IMR-90 (cell line): ENCODE results near the gene KCNN3. TPM values are rescaled to one million over a fixed set of nuclear protein-coding genes. Genes with fewer than 3 reads are reported as not detected.

Experiments used
- ATAC-seq: fragments of 200-7000 bp; cut with Tn5 transposase; 2 replicates; pipeline ENCODE4 v1.9.1; 2020; ENCODE audit warnings: low read depth, mild to moderate bottlenecking, moderate library complexity
- BruUV-seq: library from RNA; stranded (reverse); fragments of 400-500 nt; replicated peaks from 2 replicates; lab custom pipeline; 2021; lab: Mats Ljungman, UMichigan
- CTCF ChIA-PET: fragments of 300-600 bp; formaldehyde crosslinking; extraction: SDS; loops from one replicate; lab custom pipeline; 2021; ENCODE audit warnings: antibody characterized with exemption; lab: Yijun Ruan, JAX
- POLR2A ChIA-PET: fragments of 300-600 bp; sonication (Branson Sonifier 250); formaldehyde crosslinking; loops from one replicate; lab custom pipeline; 2022; ENCODE audit warnings: antibody characterized with exemption; ENCODE audit not compliant: unreplicated experiment; lab: Charles Lee
- DNase-seq: peaks from one replicate; pipeline ENCODE4 v3.0.0; 2013
- H2AFZ ChIP-seq: replicated peaks from 2 replicates; pipeline ENCODE3; 2013; ENCODE audit warnings: low read length, mild to moderate bottlenecking; ENCODE audit not compliant: poor library complexity
- H2AK5ac ChIP-seq: 2 replicates; pipeline ENCODE4 v1.6.1; 2013; ENCODE audit warnings: low read depth, low read length, inconsistent platforms
- H2AK9ac ChIP-seq: replicated peaks from 2 replicates; pipeline ENCODE3; 2013; ENCODE audit warnings: mild to moderate bottlenecking, low read depth, low read length, moderate library complexity; ENCODE audit not compliant: poor library complexity
- H2BK120ac ChIP-seq: 2 replicates; pipeline ENCODE4 v1.6.1; 2013; ENCODE audit warnings: low read depth, low read length, inconsistent platforms
- H2BK15ac ChIP-seq: 3 replicates; pipeline ENCODE4 v1.6.1; 2013; ENCODE audit warnings: low read depth, low read length, inconsistent platforms
- H2BK20ac ChIP-seq: 2 replicates; pipeline ENCODE4 v1.6.1; 2013; ENCODE audit warnings: low read depth, mild to moderate bottlenecking, inconsistent platforms, low read length, moderate library complexity
- H2BK5ac ChIP-seq: 2 replicates; pipeline ENCODE4 v1.6.1; 2013; ENCODE audit warnings: mild to moderate bottlenecking, low read depth, low read length, inconsistent platforms; ENCODE audit not compliant: poor library complexity, severe bottlenecking
- H3K14ac ChIP-seq: replicated peaks from 2 replicates; pipeline ENCODE4 v1.6.1; 2013; ENCODE audit warnings: low read depth, low read length, inconsistent platforms
- H3K18ac ChIP-seq: 2 replicates; pipeline ENCODE4 v1.6.1; 2013; ENCODE audit warnings: low read depth, low read length, control low read depth
- H3K23ac ChIP-seq: 2 replicates; pipeline ENCODE4 v1.6.1; 2013; ENCODE audit warnings: low read depth, low read length, inconsistent platforms
- H3K27ac ChIP-seq: 2 replicates; pipeline ENCODE4 v1.5.1; 2013; ENCODE audit warnings: mild to moderate bottlenecking, control low read depth, low read length; ENCODE audit not compliant: insufficient read depth
- H3K27me3 ChIP-seq: 2 replicates; pipeline ENCODE4 v1.6.1; 2013; ENCODE audit warnings: low read length; ENCODE audit not compliant: control insufficient read depth, insufficient read depth
- H3K36me3 ChIP-seq: 2 replicates; pipeline ENCODE4 v1.6.1; 2013; ENCODE audit warnings: low read length, mixed read lengths; ENCODE audit not compliant: control insufficient read depth, insufficient read depth
- H3K4ac ChIP-seq: 2 replicates; pipeline ENCODE4 v1.6.1; 2013; ENCODE audit warnings: low read depth, low read length, inconsistent platforms
- H3K4me1 ChIP-seq: 2 replicates; pipeline ENCODE4 v1.6.1; 2013; ENCODE audit warnings: low read length, mixed read lengths; ENCODE audit not compliant: control insufficient read depth, insufficient read depth
- H3K4me2 ChIP-seq: 2 replicates; pipeline ENCODE4 v1.6.1; 2013; ENCODE audit warnings: low read depth, mild to moderate bottlenecking, control low read depth, low read length, moderate library complexity
- H3K4me3 ChIP-seq: 2 replicates; pipeline ENCODE4 v1.5.1; 2013; ENCODE audit warnings: low read depth, mild to moderate bottlenecking, control low read depth, low read length, moderate library complexity; ENCODE audit not compliant: insufficient read depth
- H3K56ac ChIP-seq: 2 replicates; pipeline ENCODE4 v1.6.1; 2013; ENCODE audit warnings: low read length, inconsistent platforms; ENCODE audit not compliant: insufficient read depth; ENCODE audit errors: extremely low read depth
- H3K79me1 ChIP-seq, 2 experiments: 2 replicates each; pipeline ENCODE4 v1.6.1; 2013; ENCODE audit warnings: low read length in 2 of 2, inconsistent platforms in 1 of 2, low read depth in 1 of 2
- H3K9ac ChIP-seq: 2 replicates; pipeline ENCODE4 v1.6.1; 2013; ENCODE audit warnings: low read depth, low read length, control low read depth
- H3K9me1 ChIP-seq: 2 replicates; pipeline ENCODE4 v1.6.1; 2013; ENCODE audit warnings: low read length, inconsistent platforms; ENCODE audit not compliant: insufficient read depth
- H3K9me3 ChIP-seq: 2 replicates; pipeline ENCODE4 v1.6.1; 2013; ENCODE audit warnings: low read length; ENCODE audit not compliant: control insufficient read depth, insufficient read depth
- H4K20me1 ChIP-seq: 2 replicates; pipeline ENCODE4 v1.6.1; 2013; ENCODE audit warnings: low read length, inconsistent platforms; ENCODE audit not compliant: insufficient read depth
- H4K5ac ChIP-seq: 2 replicates; pipeline ENCODE4 v1.6.1; 2013; ENCODE audit warnings: mild to moderate bottlenecking, low read depth, low read length, control low read depth
- H4K8ac ChIP-seq, 2 experiments: 2 replicates each; pipeline ENCODE4 v1.6.1; 2013; ENCODE audit warnings: low read depth in 2 of 2, low read length in 2 of 2, control low read depth in 1 of 2, inconsistent platforms in 1 of 2
- H4K91ac ChIP-seq: 2 replicates; pipeline ENCODE4 v1.6.1; 2013; ENCODE audit warnings: low read depth, low read length, inconsistent platforms; ENCODE audit not compliant: insufficient read depth
- BHLHE40 ChIP-seq: fragments of 150-350 bp; IDR thresholded peaks from 2 replicates; pipeline ENCODE4 v1.6.1; 2016; ENCODE audit warnings: mild to moderate bottlenecking, low read depth, low read length
- CEBPB ChIP-seq: IDR thresholded peaks from 2 replicates; pipeline ENCODE4 v1.6.1; 2012; ENCODE audit warnings: low read depth, low read length, improper control_type of control experiment
- CHD1 ChIP-seq: IDR thresholded peaks from 2 replicates; pipeline ENCODE4 v1.6.1; 2012; ENCODE audit warnings: low read depth, low read length, improper control_type of control experiment
- CTCF ChIP-seq: conservative IDR thresholded peaks from 2 replicates; pipeline ENCODE4 v1.5.1; 2012; ENCODE audit warnings: mild to moderate bottlenecking, low read depth, low read length, improper control_type of control experiment
- ELK1 ChIP-seq: fragments of 150-350 bp; IDR thresholded peaks from 2 replicates; pipeline ENCODE4 v1.6.1; 2016; ENCODE audit warnings: low read depth, mild to moderate bottlenecking, low read length, moderate library complexity, borderline replicate concordance
- FOS ChIP-seq: fragments of 150-350 bp; IDR thresholded peaks from 2 replicates; pipeline ENCODE4 v1.6.1; 2016; ENCODE audit warnings: low read depth, low read length
- MAFK ChIP-seq: IDR thresholded peaks from 2 replicates; pipeline ENCODE4 v1.6.1; 2012; ENCODE audit warnings: low read depth, low read length, improper control_type of control experiment
- MAZ ChIP-seq: IDR thresholded peaks from 2 replicates; pipeline ENCODE4 v1.6.1; 2012; ENCODE audit warnings: low read depth, mild to moderate bottlenecking, low read length, improper control_type of control experiment, moderate library complexity, borderline replicate concordance
- MXI1 ChIP-seq: IDR thresholded peaks from 2 replicates; pipeline ENCODE4 v1.6.1; 2012; ENCODE audit warnings: low read depth, mild to moderate bottlenecking, low read length, moderate library complexity, borderline replicate concordance
- NFE2L2 ChIP-seq: fragments of 150-350 bp; IDR thresholded peaks from 2 replicates; pipeline ENCODE4 v1.6.1; 2016; ENCODE audit warnings: low read depth, mild to moderate bottlenecking, low read length
- POLR2A ChIP-seq: IDR thresholded peaks from 2 replicates; pipeline ENCODE4 v1.6.1; 2012; ENCODE audit warnings: mild to moderate bottlenecking, low read depth, low read length
- RAD21 ChIP-seq: IDR thresholded peaks from 2 replicates; pipeline ENCODE4 v1.6.1; 2012; ENCODE audit warnings: low read length, improper control_type of control experiment
- RCOR1 ChIP-seq: IDR thresholded peaks from 2 replicates; pipeline ENCODE4 v1.6.1; 2012; ENCODE audit warnings: mild to moderate bottlenecking, low read length, improper control_type of control experiment; ENCODE audit not compliant: insufficient replicate concordance
- RFX5 ChIP-seq: IDR thresholded peaks from 2 replicates; pipeline ENCODE4 v1.8.0; 2012; ENCODE audit warnings: low read depth, mild to moderate bottlenecking, low read length, moderate library complexity
- SMC3 ChIP-seq: fragments of 150-350 bp; IDR thresholded peaks from 2 replicates; pipeline ENCODE4 v1.6.1; 2016; ENCODE audit warnings: low read depth, mild to moderate bottlenecking, antibody characterized with exemption, low read length, moderate library complexity
- USF2 ChIP-seq: fragments of 150-350 bp; IDR thresholded peaks from 2 replicates; pipeline ENCODE4 v1.6.1; 2017; ENCODE audit warnings: mild to moderate bottlenecking, antibody characterized with exemption, low read length, low read depth
- WGBS, 2 experiments: methylation state at CpG; one replicate each; pipeline versions ENCODE4 v1.1.5 to v1.1.7; 2013; ENCODE audit warnings: missing lambda C conversion rate in 2 of 2; ENCODE audit not compliant: insufficient read length in 1 of 2; ENCODE audit errors: extremely low coverage in 2 of 2; 5-methylcytosine and 5-hydroxymethylcytosine counted together
- dilution Hi-C: fragments of 300-500 bp; cut with HindIII; formaldehyde crosslinking; loops from one replicate; pipeline ENCODE4 v1.14.3; 2018; ENCODE audit warnings: low sequenced_read_pairs; ENCODE audit not compliant: unreplicated experiment
- in situ Hi-C: fragments of 300-500 bp; cut with MboI; formaldehyde crosslinking; loops from 3 replicates; pipeline ENCODE4 v1.14.3; 2019; ENCODE audit warnings: low sequenced_read_pairs, inconsistent platforms, mixed read lengths
- intact Hi-C: fragments of 100-400 bp; cut with micrococcal nuclease; formaldehyde crosslinking; loops from 2 replicates; pipeline ENCODE4 v1.10.0; 2022
- polyA plus RNA-seq, 3 experiments: library from polyadenylated mRNA; depleted of rRNA; stranded (reverse); fragments of >200 nt; gene quantifications; 2 replicates each; pipeline ENCODE4 v1.2.3, GENCODE V29; 2012; ENCODE audit warnings: low replicate concordance in 1 of 3
- total RNA-seq: library from RNA; depleted of rRNA; stranded (reverse); fragments of >200 nt; gene quantifications from 2 replicates; pipeline ENCODE4 v1.2.3, GENCODE V29; 2012

The KCNN3 gene
- total and polyA plus RNA-seq, 2 of the 4 experiments (the other 2 are of a cell fraction) = 0.02 TPM; not detected in 1

GRCh38 chr1:154760469-154760933 lies 109.6 kb downstream of the KCNN3 start:
- H3K4me1 ChIP-seq = no peaks in the 10 kb centered on the region
- BruUV-seq = no TSS peak

More at GRCh38 chr1:154760469-154760933, 109.6 kb downstream of the KCNN3 start:
- H3K4me3 ChIP-seq = no peak overlapping the region
- H3K9me1 ChIP-seq = no peaks in the 10 kb centered on the region
- ATAC-seq = peak; percentile 59; the same call in 1 of the 2 replicates
- H3K4ac ChIP-seq = no peak overlapping the region
- CTCF ChIA-PET = interaction anchor here (1.6 kb wide), 1 partner anchor 10 kb away, joined by 4 read pairs; no protein-coding TSS in a partner anchor
- no peak overlapping the region for H2BK120ac ChIP-seq
- H3K56ac ChIP-seq = no peak overlapping the region
- H2AFZ ChIP-seq = peak overlapping the region; percentile 74
- no peak overlapping the region for H4K8ac ChIP-seq
- H3K36me3 ChIP-seq = no peaks in the 10 kb centered on the region
- H3K9ac ChIP-seq = no peak overlapping the region
- no peak overlapping the region for H3K14ac ChIP-seq
- H3K18ac ChIP-seq = no peak overlapping the region
- H2AK9ac ChIP-seq = no peak overlapping the region
- H3K27ac ChIP-seq = no peak overlapping the region
- H4K20me1 ChIP-seq = no peaks in the 10 kb centered on the region
- no peak overlapping the region for H2BK5ac ChIP-seq
- no peak overlapping the region for H2BK15ac ChIP-seq
- H2BK20ac ChIP-seq = no peak overlapping the region
- peaks cover 48% of the 10 kb centered on the region for H3K27me3 ChIP-seq
- POLR2A ChIA-PET = no interaction called here
- H3K9me3 ChIP-seq = no peaks in the 10 kb centered on the region
- in situ Hi-C loops = no loop called here
- TF ChIP-seq MAZ (no peak), BHLHE40 (no peak), CHD1 (no peak), MXI1 (no peak), CTCF (peak; percentile 46), RCOR1 (no peak), ELK1 (no peak), MAFK (no peak), SMC3 (peak; percentile 47; the same call in 1 of the 2 replicates), CEBPB (no peak), USF2 (no peak), RAD21 (peak; percentile 45), FOS (no peak), POLR2A (no peak), RFX5 (no peak), NFE2L2 (no peak)
- no peak overlapping the region for H4K91ac ChIP-seq
- DNase-seq = no peak
- dilution Hi-C loops = no loop called here
- intact Hi-C loops = loop anchor here (5.0 to 10.0 kb wide), 2 partner anchors 66 to 203 kb away; partner anchors contain the start of gene UBE2Q1
- no peaks in the 10 kb centered on the region for H3K79me1 ChIP-seq
- 6% methylated on average over 24 of the region's 54 CpGs; no CpG with 5 or more reads in 1 of the 2 experiments for WGBS, 2 experiments
- H4K5ac ChIP-seq = no peak overlapping the region
- no peak overlapping the region for H3K4me2 ChIP-seq
- no peak overlapping the region for H3K23ac ChIP-seq
- no peak overlapping the region for H2AK5ac ChIP-seq
